HUDEP-2 (cell line): ENCODE measurements around the gene TSSK3.
"Not testable (repeated sequence)": the region's sequence is repeated elsewhere in the genome, so short reads cannot be mapped to it uniquely, and the experiment has no call there.

Experiments
- DNase-seq, 76 experiments: peaks; one replicate each; lab custom pipeline; 2025; ENCODE audit not compliant: unreplicated experiment in 76 of 76; lab: John Stamatoyannopoulos, UW

TSSK3 gene

DNA sequence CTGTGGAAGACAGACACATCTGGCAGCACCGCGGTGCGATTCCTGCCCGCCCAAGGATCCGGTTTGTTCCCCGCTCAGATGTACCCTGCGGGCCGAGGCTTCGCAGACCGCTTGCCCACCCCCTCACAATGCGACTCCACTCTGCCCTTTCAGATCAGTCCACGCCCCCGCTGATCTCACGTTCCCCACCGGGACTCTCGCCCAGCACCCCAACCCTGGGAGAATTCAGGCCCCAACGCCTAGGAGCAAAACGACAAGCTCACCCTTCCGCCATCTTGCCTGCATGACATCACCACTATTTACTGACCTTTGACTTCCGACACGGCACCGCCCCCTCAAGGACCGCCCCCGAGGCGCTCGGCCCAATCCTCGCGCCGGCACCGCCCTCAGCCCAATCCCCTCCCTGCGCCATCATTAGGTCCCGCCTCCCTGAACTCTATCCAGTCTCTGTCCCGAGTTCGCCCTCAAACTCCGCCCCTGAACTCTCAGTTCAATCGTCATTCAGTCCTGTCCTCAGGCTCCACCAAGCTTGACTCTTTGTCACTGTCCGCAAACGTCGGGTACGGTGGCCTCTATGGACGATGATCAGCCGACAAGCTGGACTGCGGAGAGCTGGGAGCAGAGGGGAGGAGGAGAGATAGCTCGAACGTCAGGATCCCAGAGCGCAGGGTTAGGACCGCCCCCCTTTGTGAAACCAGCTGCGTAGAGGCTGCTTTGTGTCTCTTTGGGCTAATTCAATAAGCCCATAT is 32.0 kb downstream of the TSSK3 start, which contains the start of gene BSDC1:
Gene BSDC1 (minus strand): TSS at position 301 of the 749 bp plus-strand sequence. CDS start 27 bp downstream, at position 274.
- peak in 75 of 76 experiments; percentile 71 to 100 (median 98) for DNase-seq

DNA sequence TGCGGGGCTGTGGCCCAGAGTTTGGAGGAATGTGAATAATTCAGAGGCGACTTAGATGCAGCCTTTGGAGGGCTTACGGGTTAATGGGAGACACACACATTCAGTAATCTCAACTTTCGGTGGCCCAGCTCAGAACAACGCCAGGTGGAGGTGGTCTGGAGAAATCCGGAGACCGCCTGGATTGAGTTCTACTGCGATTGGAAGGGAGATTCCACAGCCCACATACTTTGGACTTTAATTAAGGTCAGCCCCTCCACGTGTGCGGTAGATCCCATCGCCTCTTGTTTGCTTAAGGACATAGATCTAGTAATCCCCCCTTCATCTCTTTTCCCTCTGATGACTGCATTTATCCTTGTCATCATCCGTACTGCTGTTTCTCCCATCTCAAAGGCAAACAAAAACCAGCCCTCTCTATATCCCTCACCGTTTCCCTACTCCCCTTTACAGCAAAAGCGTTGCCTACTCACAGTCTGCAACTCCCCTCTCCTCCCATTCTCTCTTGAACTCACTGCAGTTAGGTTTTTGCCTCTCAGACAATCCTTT is 32.6 kb downstream of the TSSK3 start:
- no peak for DNase-seq

DNA sequence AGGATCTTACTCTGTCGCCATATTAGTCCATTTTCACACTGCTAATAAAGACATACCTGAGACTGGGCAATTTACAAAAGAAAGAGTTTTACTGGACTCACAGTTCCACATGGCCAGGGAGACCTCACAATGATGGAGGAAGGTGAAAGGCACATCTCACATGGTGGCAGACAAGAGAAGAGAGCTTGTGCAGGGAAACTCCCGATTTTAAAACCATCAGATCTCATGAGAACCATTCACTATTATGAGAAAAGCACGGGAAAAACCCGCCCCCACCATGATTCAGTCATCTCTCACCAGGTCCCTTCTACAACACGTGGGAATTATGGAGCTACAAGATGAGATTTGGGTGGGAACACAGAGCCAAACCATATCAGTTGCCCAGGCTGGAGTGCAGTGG is 34.2 kb downstream of the TSSK3 start:
- DNase-seq: not testable (repeated sequence)

DNA sequence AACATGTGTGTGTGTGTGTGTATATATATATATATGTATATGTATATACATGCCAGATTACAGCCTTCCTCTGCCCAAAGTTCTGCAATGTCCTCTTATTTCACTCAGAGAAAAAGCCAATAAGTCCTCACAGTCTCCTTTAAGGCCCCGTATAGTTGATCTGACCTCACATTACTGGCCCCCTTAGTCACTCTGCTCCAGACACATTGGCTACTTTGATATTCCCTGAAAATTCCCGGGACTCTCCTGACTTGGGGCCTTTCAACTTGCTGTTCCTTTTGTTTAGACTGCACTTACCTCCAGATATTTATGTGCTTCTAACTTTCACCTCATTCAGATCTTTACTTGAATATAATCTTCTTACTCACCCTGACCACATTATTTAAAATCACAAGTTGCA is 36.1 kb downstream of the TSSK3 start:
- DNase-seq: no peak

DNA sequence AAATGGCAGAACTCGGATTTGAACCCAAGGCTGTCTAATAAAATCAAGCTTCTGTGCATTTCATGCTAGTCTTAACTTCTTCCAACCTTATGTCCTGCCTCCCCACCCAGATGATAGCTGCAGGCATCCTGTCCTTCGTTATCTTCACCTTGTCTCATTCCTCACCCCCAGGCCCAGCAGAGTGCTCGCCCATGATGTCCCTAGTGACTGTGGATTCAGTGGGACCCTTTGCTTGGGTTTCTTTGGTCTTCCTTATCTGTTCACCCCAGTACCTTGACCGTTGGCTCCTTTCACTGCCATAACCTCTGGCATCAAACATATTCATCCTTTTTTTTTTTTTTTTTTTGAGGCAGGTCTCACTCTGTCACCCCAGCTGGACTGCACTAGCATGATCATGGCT is 37.5 kb downstream of the TSSK3 start:
- DNase-seq: peak in 15 of 76 experiments; percentile 2 to 48 (median 21)

DNA sequence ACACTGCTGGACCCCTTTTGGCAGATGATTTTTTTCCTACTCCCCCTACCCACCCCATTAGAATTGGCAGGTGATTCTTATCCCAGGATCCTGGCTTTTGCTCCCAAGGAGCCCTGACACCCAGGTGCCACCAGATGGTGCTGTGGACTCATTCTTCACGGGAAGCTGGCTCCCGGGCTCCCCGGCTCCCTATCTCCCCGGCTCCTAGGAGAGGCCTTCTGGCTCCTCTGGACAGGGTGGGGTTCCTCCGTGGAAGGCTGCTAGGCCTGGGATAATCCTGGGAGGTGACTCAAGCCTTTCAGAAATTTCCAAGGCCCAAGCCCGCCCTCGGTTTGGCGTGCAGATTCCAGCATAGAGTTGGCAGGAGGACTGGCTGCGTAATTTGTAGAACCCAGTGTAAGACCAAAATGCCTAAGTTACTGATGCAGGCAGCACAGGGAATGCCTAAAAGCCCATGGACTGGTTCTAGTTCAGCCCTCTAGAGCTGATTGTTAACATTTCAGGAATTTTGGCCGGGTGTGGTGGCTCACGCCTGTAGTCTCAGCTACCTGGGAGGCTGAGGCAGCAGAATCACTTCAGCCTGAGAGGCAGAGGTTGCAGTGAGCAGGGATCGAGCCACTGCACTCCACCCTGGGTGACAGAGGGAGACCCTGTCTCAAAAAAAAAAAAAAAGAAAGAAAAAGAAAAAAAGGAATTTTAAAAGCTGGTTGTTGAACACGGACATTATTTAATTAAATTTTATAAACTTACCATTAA is 38.7 kb downstream of the TSSK3 start:
- peak in 54 of 76 experiments; percentile 2 to 62 (median 33) for DNase-seq

DNA sequence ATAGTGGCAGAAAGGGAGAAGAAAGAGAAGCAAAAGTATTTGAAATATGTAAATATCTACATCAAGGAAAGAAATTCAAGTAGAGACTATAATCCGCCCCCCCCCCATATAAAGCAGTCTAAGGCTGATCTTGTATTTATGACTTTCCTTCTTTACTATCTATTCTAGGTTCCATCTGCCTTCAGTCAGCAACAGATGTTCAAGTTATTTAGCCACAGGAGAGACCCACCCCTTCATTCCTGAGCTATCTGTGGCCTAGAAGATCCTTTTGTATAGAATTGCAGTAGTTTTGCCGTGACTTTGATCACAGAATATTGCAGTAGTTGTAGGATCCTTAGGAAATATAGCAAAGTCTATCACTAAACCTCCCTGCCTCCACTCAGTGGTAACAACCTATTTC is 42.6 kb downstream of the TSSK3 start:
- DNase-seq: no peak

DNA sequence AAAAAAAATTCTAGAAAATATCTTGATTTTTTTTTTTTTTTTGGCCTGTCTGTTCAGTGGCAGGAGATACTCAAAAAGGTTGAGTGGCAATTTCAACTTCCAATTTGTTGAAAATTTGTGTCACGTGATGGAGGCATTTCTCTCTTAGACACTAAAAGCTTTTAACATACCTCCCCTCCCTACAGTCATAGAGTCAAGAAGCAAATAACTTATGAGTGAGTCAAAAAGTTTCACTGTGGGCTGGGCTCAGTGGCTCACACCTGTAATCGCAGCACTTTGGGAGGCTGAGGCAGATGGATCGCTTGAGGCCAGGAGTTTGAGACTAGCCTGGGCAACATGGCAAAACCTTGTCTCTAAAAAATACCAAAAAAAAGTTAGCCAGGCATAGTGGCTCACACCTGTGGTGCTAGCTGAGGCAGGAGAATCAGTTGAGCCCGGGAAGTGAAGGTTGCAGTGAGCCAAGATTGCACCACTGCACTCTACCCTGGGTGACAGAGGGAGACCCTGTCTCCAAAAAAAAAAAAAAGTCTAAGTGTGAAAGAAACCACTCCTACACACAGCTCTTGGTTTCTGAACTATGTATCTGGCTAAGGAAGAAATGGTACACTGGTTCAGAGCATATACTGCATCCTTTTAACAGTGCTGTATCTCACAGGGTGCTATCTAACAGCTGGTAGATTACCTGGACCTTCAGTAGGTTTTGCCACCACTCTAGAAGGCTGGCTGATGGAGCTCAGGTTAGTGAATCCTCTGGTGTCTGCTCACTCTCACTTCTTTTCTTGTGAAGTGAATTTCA is 43.5 kb downstream of the TSSK3 start:
- DNase-seq: no peak

DNA sequence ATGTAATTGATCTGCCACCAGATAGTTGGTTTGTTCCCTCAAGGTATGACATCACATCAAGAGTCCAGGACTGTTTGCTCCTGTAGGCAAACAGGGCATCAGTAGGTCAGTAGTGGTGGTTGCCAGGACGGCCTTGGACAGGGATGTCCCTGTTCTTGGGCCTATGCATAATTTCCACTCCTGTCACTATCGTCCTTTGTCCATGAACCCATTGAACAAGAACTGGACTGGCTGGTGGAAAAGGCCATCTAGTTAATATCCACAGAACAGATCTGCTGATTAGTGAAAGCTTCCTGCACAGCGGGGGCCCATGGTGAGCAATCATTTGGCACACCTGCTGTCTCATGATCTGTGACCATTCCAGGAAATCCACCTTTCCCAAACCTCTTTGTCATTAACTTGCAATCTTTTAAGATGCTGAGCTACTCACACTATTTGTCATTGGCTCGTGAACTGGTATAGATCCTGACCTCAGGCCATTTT is 44.3 kb downstream of the TSSK3 start:
- no peak for DNase-seq

DNA sequence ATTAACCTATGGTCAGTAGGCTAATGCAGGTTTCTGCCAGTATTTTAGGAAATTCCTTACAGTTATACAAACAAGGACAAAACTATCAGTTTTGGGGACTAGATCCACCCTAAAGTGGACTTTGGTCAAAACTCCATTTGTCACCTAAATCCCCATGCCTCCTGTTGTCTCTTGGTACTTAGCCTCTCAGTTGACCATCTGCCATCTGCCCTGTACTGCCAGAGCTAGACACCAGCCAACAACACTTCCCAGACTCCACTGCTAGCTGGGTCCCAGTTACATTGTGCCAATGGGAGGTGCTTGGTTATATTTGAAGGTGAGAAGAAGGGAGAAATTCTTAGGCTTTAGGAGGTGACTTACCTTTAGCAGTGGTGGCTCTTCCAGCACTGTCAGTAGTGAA is 48.9 kb downstream of the TSSK3 start:
- no peak for DNase-seq

DNA sequence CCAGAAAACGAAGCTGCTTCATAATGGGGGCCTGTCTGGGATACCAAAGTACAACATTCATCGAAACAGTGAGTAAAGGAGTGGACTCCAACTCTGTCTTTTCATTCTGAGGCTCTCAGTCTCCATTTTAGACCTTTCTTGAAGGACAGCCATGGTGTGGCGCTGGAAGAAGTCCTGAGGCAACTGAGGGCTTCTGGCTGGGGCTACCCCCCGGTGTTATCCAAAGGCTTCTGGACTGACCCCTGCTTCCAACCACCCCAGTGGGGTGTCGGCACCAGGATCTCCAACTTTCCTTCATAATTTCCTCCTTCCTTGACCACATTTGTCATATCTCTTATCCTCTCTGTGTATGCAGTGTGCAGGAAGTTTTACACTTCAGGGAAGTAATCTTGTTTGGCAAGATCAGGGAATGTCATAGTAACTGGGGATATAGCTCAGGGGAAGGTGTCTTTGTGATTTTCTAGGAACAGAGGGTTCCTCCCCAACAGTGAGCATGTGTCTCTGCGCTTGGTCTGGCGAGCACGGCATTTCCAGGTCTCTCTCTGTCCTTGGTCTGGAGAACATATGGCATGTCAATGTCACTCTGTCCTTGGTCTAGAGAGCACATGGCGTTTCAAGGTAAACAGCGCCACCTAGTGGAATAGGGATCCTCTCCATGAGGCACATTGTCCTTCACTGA is 51.3 kb downstream of the TSSK3 start:
- peak in 69 of 76 experiments; percentile 14 to 87 (median 56) for DNase-seq
